CD4-positive, alpha-beta T cell treated with Interleukin-1 beta for 1 hour (primary cell): ENCODE results near the gene ABHD2.
"Not testable (repeated sequence)": the region's sequence is repeated elsewhere in the genome, so short reads cannot be mapped to it uniquely, and the experiment has no call there.

ENCODE experiments used
- DNase-seq, 2 donors: peaks; one replicate each; pipeline ENCODE4 v3.0.0-alpha.2; 2020 to 2022

The ABHD2 gene

DNA sequence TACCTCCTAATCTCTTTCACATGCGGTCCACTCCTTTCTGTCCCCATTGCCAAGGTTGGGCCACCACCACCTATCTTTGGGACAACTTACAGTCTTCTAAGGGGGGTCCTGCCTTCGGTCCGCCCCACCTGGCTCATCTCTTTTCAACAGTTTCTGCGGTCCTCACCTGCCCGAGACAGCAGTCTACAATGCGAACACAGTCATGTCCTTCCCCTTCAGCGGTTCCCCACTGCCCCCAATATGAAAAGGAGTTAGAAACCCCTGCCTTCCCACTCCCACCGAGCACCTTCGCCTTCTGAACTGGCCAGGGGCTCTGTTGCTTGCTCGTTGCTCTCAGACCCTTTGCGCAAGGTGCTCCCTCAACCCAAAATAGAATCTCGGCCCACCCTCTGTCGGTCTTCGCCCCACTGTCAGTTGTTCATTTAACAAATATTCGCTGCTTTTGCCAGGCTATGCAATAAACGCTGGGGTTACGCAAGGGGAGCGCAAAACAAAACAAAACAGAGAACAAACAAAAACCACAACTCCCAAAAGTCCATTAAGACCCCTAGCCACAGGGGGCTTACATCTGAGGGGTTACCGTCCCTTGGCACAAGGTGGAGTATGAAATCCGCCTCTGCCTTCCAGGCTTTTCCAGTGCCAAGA lies 154.9 kb downstream of the ABHD2 start:
- no peak for DNase-seq

DNA sequence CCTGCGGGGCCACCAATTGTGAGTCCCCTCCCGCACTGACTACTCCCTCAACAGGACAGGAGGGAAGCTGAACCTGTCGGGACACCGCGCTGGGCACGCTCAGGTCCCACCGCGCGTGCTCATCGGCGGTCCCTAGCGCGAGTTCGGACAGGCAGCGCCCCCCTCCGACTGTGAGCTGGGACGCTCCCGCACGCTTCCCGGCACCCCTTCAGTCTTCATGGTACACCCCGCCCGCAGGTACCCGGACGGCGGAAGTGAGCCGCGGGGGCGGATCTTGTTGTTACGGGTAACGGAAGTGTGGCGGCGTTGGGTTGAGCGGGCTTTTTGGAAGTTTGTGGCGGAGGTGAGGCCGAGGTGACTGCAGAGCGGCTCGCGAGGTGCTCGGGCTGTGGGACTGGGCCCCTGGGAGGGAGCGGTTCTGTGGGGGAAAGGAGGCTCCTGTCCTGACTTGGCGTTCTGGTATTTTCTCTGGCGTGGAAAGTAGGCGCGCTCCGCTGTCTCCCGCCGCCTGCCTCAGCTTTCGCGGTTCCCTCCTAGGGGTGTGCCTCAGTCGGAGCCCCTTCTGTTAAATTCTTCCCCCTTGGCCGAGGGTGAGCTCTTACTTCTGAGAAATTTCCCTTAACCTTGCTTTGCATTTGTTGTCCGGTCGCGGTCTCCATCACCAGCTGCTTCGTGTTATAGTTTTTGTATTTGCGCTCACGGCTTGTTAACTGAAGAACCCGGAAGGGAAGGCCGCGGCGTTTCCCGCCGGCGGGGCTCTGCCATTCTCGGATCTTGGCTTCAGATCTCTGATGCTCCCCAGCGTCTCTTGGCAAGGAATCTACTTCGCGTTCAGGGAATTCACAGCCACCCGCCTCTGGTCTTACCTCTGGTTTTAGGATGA lies 155.7 kb downstream of the ABHD2 start, which contains the start of gene FANCI:
TSS of gene FANCI (plus strand) at position 289 of the 883 bp plus-strand sequence. CDS start 3,669 bp downstream, outside the sequence.
- DNase-seq = peak; percentile 95 to 96

DNA sequence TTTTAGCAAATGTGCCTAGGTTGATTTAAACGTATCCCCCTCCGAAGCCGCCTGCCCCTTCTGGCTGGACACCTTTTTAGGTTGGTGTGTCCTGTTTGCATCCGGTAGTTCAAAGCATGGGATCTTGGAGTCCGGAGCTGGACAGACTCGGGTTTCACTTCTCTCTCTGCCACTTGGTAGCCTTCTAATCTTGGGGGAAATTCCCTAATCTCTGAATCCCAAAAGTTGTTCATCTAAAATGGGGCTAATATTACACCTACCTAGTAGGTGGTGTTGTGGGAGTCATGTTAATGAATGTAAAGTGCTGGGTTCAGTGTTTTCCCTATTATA lies 156.3 kb downstream of the ABHD2 start:
- DNase-seq = no peak

DNA sequence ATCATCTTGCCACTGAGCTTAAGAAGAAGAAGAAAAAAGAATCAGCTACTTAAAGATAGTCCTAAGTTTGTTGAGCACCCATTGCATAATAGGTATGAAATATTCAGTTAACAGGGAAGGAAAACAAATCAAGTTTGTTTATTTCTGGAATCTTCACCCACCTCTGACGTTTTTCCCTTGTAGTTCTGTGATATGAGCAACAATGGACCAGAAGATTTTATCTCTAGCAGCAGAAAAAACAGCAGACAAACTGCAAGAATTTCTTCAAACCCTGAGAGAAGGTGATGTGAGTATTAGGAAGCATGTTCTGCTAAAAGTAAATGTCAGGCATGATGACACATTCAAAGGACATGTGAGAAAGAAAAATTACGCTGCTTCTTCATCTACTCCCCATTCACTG lies 159.2 kb downstream of the ABHD2 start:
- no peak for DNase-seq

DNA sequence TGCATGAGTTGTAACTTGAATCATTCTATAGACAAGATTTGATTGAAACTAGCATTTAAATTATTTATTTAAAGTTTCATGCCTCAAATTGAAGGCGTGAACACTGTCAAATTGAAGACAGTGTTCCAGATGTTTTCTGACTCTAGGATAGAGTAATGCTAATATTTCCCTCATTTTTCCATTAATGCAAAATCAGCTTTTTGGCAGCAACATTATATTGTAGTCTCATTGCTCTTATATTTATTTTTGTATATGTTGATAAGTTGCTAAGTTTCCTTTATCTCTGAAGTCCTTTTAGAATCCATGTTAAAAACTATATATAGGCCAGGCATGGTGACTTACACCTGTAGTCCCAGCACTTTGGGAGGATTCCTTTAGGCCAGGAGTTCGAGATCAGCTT lies 160.3 kb downstream of the ABHD2 start:
- DNase-seq = no peak

DNA sequence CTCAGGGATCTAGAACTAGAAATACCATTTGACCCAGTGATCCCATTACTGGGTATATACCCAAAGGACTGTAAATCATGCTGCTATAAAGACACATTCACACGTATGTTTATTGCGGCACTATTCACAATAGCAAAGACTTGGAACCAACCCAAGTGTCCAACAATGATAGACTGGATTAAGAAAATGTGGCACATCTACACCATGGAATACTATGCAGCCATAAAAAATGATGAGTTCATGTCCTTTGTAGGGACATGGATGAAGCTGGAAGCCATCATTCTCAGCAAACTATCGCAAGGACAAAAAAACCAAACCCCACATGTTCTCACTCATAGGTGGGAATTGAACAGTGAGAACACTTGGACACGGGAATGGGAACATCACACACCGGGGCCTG lies 161.9 kb downstream of the ABHD2 start:
- not testable (repeated sequence) for DNase-seq
